Lower lobe of right lung (tissue), 2 donors: ENCODE measurements around the gene C9orf50. TPM values are rescaled to one million over a fixed set of nuclear protein-coding genes. Genes with fewer than 3 reads are reported as not detected.

ENCODE experiments used
- ATAC-seq, 2 donors: fragments of 200-7000 bp; cut with Tn5 transposase; one replicate each; pipeline ENCODE4 v1.9.1; 2020 to 2022; ENCODE audit warnings: mild to moderate bottlenecking in 2 of 2, moderate library complexity in 2 of 2
- DNase-seq: peaks from one replicate; pipeline ENCODE4 v3.0.0-alpha.2; 2020
- H3K27ac ChIP-seq: fragments of 200-600 bp; one replicate; pipeline ENCODE4 v1.8.0; 2022
- H3K27me3 ChIP-seq: fragments of 200-600 bp; one replicate; pipeline ENCODE4 v1.8.0; 2022; ENCODE audit warnings: low read depth
- H3K36me3 ChIP-seq: fragments of 200-600 bp; one replicate; pipeline ENCODE4 v1.8.0; 2022; ENCODE audit warnings: mild to moderate bottlenecking
- H3K4me1 ChIP-seq: fragments of 200-600 bp; one replicate; pipeline ENCODE4 v1.8.0; 2022
- H3K4me3 ChIP-seq: fragments of 200-600 bp; one replicate; pipeline ENCODE4 v1.8.0; 2022; ENCODE audit warnings: mild to moderate bottlenecking
- H3K9me3 ChIP-seq: fragments of 200-600 bp; one replicate; pipeline ENCODE4 v1.8.0; 2022
- CTCF ChIP-seq: fragments of 200-600 bp; IDR thresholded peaks from one replicate; pipeline ENCODE4 v1.8.0; 2022; ENCODE audit warnings: antibody characterized with exemption, mild to moderate bottlenecking
- intact Hi-C: fragments of 100-400 bp; cut with DNase I; formaldehyde crosslinking; loops from one replicate; pipeline ENCODE4 v1.11.0; 2022
- total RNA-seq: library from RNA; stranded (reverse); fragmentation: NEBNext Ultra II Directional; extraction: Animal tissue kit (Norgen Biotek cat#: 25700); gene quantifications from one replicate; pipeline ENCODE4 v1.2.1, GENCODE V29; 2021
- donor health status: DM: no; HTN: yes; CAD: no; lungs with severe emphysema.

The C9orf50 gene
- total RNA-seq, 1 donor from 2014 or later, result not detected

GRCh38 chr9:129567329-129567728, 53.6 kb downstream of the C9orf50 start:
- no peak for TF ChIP-seq CTCF
- no peak overlapping the region for H3K27ac ChIP-seq
- intact Hi-C loops, result no loop called here
- H3K4me1 ChIP-seq, result peaks cover 28% of the 10 kb centered on the region
- ATAC-seq (no peak), DNase-seq (no peak)
- peaks cover 11% of the 10 kb centered on the region for H3K27me3 ChIP-seq
- H3K4me3 ChIP-seq, result no peak overlapping the region
- H3K36me3 ChIP-seq, result no peaks in the 10 kb centered on the region
- H3K9me3 ChIP-seq, result no peaks in the 10 kb centered on the region

GRCh38 chr9:129566563-129567266, 54.2 kb downstream of the C9orf50 start:
- intact Hi-C loops, result no loop called here
- Histone ChIP-seq H3K4me3 (no peak overlapping the region), H3K36me3 (no peaks in the 10 kb centered on the region), H3K4me1 (peaks cover 31% of the 10 kb centered on the region), H3K9me3 (no peaks in the 10 kb centered on the region), H3K27ac (no peak overlapping the region), H3K27me3 (peaks cover 11% of the 10 kb centered on the region)
- DNase-seq (no peak), ATAC-seq (no peak)
- TF ChIP-seq CTCF, result no peak

- ATAC-seq (no peak), DNase-seq (no peak)
- H3K27ac ChIP-seq, result no peak overlapping the region
- H3K36me3 ChIP-seq, result no peaks in the 10 kb centered on the region
- intact Hi-C loops, result no loop called here
- no peak for TF ChIP-seq CTCF
- H3K4me1 ChIP-seq, result peaks cover 15% of the 10 kb centered on the region
- peaks cover under 1% of the 10 kb centered on the region for H3K27me3 ChIP-seq
- no peak overlapping the region for H3K4me3 ChIP-seq
- H3K9me3 ChIP-seq, result no peaks in the 10 kb centered on the region
These were observed 58.0 kb downstream of the C9orf50 start for GRCh38 chr9:129562917-129563316.

GRCh38 chr9:129562514-129562913, 58.4 kb downstream of the C9orf50 start:
- intact Hi-C loops, result no loop called here
- Histone ChIP-seq H3K27me3 (no peaks in the 10 kb centered on the region), H3K27ac (no peak overlapping the region), H3K9me3 (no peaks in the 10 kb centered on the region), H3K4me3 (no peak overlapping the region), H3K36me3 (no peaks in the 10 kb centered on the region), H3K4me1 (peaks cover 11% of the 10 kb centered on the region)
- ATAC-seq (no peak), DNase-seq (no peak)
- TF ChIP-seq CTCF, result no peak

Other genes starting within 250 kb of the C9orf50 start
- 25.1 TPM for gene NTMT1, start 5.1 kb upstream of the C9orf50 start, total RNA-seq
- 14.6 TPM for gene ASB6, start 21.1 kb upstream of the C9orf50 start, total RNA-seq
- gene PRRX2, start 44.5 kb upstream of the C9orf50 start, total RNA-seq, result 2.5 TPM
- 3.9 TPM for gene PTGES, start 131.9 kb upstream of the C9orf50 start, total RNA-seq
- gene TOR1B, start 182.1 kb upstream of the C9orf50 start, total RNA-seq, result 34.9 TPM
- gene TOR1A, start 203.0 kb upstream of the C9orf50 start, total RNA-seq, result 34.6 TPM
- gene C9orf78, start 214.2 kb upstream of the C9orf50 start, total RNA-seq, result 42.0 TPM
- gene USP20, start 214.4 kb upstream of the C9orf50 start, total RNA-seq, result 27.0 TPM